Measurements from ENCODE around the gene ARHGEF4. TPM values are rescaled to one million over a fixed set of nuclear protein-coding genes. Genes with fewer than 3 reads are reported as not detected.

The ARHGEF4 gene
- polyA plus RNA-seq, 3 donors = 0.05 TPM; not detected in 2

- H3K4me3 Mint-ChIP-seq = no peak overlapping the region
- WGBS (ENCODE audit: insufficient coverage) = 88% methylated on average over 14 of the region's 14 CpGs
- intact Hi-C loops (cut with micrococcal nuclease) = no loop called here
- peaks cover 0 to 2% (median 0%) of the 10 kb centered on the region in 7 donors for H3K9me3 Mint-ChIP-seq
- Histone ChIP-seq H3K9ac (ENCODE audit: insufficient read depth, low read length, poor library complexity, severe bottlenecking) (no peak overlapping the region), H3K9me3 (replicated peaks in 1 of 2; ENCODE audit: control insufficient read depth in 1 of 2, insufficient read depth in 1 of 2, low read length in 2 of 2) (no peaks in the 10 kb centered on the region), H3K36me3 (replicated peaks in 1 of 2; ENCODE audit: control insufficient read depth in 1 of 2, insufficient read depth in 2 of 2, low read length in 2 of 2) (no peaks in the 10 kb centered on the region), H3K4me1 (ENCODE audit: control insufficient read depth in 1 of 2, insufficient read depth in 2 of 2, low read length in 2 of 2) (no peaks in the 10 kb centered on the region), H3K4me3 (replicated peaks in 1 of 3; ENCODE audit: low read depth in 2 of 3, low read length in 3 of 3) (no peak overlapping the region), H3K4me2 (replicated peaks; ENCODE audit: extremely low read depth, low read length, poor library complexity, severe bottlenecking) (no peak overlapping the region), H2AFZ (ENCODE audit: insufficient read depth, low read depth, low read length, poor library complexity, severe bottlenecking) (no peak overlapping the region), H3K27me3 (ENCODE audit: control insufficient read depth in 2 of 2, insufficient read depth in 2 of 2, low read length in 2 of 2) (no peaks in the 10 kb centered on the region), H3K79me2 (ENCODE audit: insufficient read depth, low read length) (no peaks in the 10 kb centered on the region), H4K20me1 (ENCODE audit: insufficient read depth, low read length) (no peaks in the 10 kb centered on the region), H3K27ac (ENCODE audit: low read depth in 1 of 2, low read length in 2 of 2) (no peak overlapping the region)
- no peak for DNase-seq
- peaks cover 2 to 6% (median 4%) of the 10 kb centered on the region in 3 donors for H3K27me3 Mint-ChIP-seq (ENCODE audit: low read depth in 3 of 3)
- H3K36me3 Mint-ChIP-seq = no peaks in the 10 kb centered on the region
- H3K4me1 Mint-ChIP-seq = peaks cover 3% of the 10 kb centered on the region
- no peak overlapping the region for H3K27ac Mint-ChIP-seq
- TF ChIP-seq CTCF (IDR thresholded peaks at IDR 0.05) = no peak
Measured at GRCh38 chr2:130819226-130819607, 17.5 kb upstream of the ARHGEF4 start.

- Mint-ChIP-seq H3K27ac (no peak overlapping the region), H3K36me3 (no peaks in the 10 kb centered on the region), H3K4me3 (no peak overlapping the region), H3K4me1 (peaks cover 6% of the 10 kb centered on the region), H3K9me3 (peaks cover 0 to 2% (median 0%) of the 10 kb centered on the region in 7 donors), H3K27me3 (ENCODE audit: low read depth in 3 of 3) (peaks cover 1 to 5% (median 2%) of the 10 kb centered on the region in 3 donors)
- Histone ChIP-seq H3K27me3 (ENCODE audit: control insufficient read depth in 2 of 2, insufficient read depth in 2 of 2, low read length in 2 of 2) (no peaks in the 10 kb centered on the region), H3K36me3 (replicated peaks in 1 of 2; ENCODE audit: control insufficient read depth in 1 of 2, insufficient read depth in 2 of 2, low read length in 2 of 2) (no peaks in the 10 kb centered on the region), H3K9me3 (replicated peaks in 1 of 2; ENCODE audit: control insufficient read depth in 1 of 2, insufficient read depth in 1 of 2, low read length in 2 of 2) (no peaks in the 10 kb centered on the region), H3K9ac (ENCODE audit: insufficient read depth, low read length, poor library complexity, severe bottlenecking) (no peak overlapping the region), H3K79me2 (ENCODE audit: insufficient read depth, low read length) (no peaks in the 10 kb centered on the region), H4K20me1 (ENCODE audit: insufficient read depth, low read length) (no peaks in the 10 kb centered on the region), H3K27ac (ENCODE audit: low read depth in 1 of 2, low read length in 2 of 2) (no peak overlapping the region), H2AFZ (ENCODE audit: insufficient read depth, low read depth, low read length, poor library complexity, severe bottlenecking) (no peak overlapping the region), H3K4me1 (ENCODE audit: control insufficient read depth in 1 of 2, insufficient read depth in 2 of 2, low read length in 2 of 2) (no peaks in the 10 kb centered on the region), H3K4me3 (replicated peaks in 1 of 3; ENCODE audit: low read depth in 2 of 3, low read length in 3 of 3) (no peak overlapping the region), H3K4me2 (replicated peaks; ENCODE audit: extremely low read depth, low read length, poor library complexity, severe bottlenecking) (no peak overlapping the region)
- no peak for TF ChIP-seq CTCF (IDR thresholded peaks at IDR 0.05)
- intact Hi-C loops (cut with micrococcal nuclease) = no loop called here
- 76% methylated on average over 7 of the region's 12 CpGs for WGBS (ENCODE audit: insufficient coverage)
- no peak for DNase-seq
Measured at GRCh38 chr2:130819608-130820278, 17.0 kb upstream of the ARHGEF4 start.

Measured in CD14-positive monocyte (primary cell).